Peyer's patch (tissue), 4 donors: ENCODE data around the gene RNF111.

Source experiments
- CTCF ChIP-seq, 6 experiments: fragments of 450-650 bp in 4 of 6; fragments of 200-600 bp in 2 of 6; sonication (generic) in 1 of 6; IDR thresholded peaks; one replicate each; pipeline ENCODE4 v1.5.1; 2017 to 2019; ENCODE audit warnings: antibody characterized with exemption in 6 of 6, mild to moderate bottlenecking in 3 of 6, moderate library complexity in 1 of 6
- POLR2A ChIP-seq, 2 donors: fragments of 450-650 bp; IDR thresholded peaks; one replicate each; pipeline ENCODE4 v1.5.1; 2017; ENCODE audit warnings: antibody characterized with exemption in 2 of 2, mild to moderate bottlenecking in 2 of 2, moderate library complexity in 2 of 2

- no peak for TF ChIP-seq CTCF (IDR thresholded peaks at IDR 0.05)
- TF ChIP-seq POLR2A (IDR thresholded peaks at IDR 0.05), result no peak
Observed at GRCh38 chr15:59051873-59052861, 64.7 kb downstream of the RNF111 start.
